A549 treated with AZD9567 at 1 μM for 4 hours (cell line): ENCODE measurements around the gene DTL. TPM values are rescaled to one million over a fixed set of nuclear protein-coding genes. Genes with fewer than 3 reads are reported as not detected.

Experiments
- total RNA-seq: library from RNA; stranded (reverse); fragments of 200-300 nt; extraction: Qiagen RNA extraction; gene quantifications from 5 replicates; pipeline ENCODE4 v1.2.3, GENCODE V29; 2022; ENCODE audit not compliant: insufficient read depth

DTL gene, protein sequence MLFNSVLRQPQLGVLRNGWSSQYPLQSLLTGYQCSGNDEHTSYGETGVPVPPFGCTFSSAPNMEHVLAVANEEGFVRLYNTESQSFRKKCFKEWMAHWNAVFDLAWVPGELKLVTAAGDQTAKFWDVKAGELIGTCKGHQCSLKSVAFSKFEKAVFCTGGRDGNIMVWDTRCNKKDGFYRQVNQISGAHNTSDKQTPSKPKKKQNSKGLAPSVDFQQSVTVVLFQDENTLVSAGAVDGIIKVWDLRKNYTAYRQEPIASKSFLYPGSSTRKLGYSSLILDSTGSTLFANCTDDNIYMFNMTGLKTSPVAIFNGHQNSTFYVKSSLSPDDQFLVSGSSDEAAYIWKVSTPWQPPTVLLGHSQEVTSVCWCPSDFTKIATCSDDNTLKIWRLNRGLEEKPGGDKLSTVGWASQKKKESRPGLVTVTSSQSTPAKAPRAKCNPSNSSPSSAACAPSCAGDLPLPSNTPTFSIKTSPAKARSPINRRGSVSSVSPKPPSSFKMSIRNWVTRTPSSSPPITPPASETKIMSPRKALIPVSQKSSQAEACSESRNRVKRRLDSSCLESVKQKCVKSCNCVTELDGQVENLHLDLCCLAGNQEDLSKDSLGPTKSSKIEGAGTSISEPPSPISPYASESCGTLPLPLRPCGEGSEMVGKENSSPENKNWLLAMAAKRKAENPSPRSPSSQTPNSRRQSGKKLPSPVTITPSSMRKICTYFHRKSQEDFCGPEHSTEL
- 20.2 to 38.5 TPM (median 23.6 TPM) in 5 replicates for total RNA-seq

GRCh38 chr1:212035123-212035834 is at the start of gene DTL, which contains the start of gene INTS7:
DTL (plus strand) TSS chr1:212035748; CDS start chr1:212035891, 143 bp downstream.
INTS7 (minus strand) TSS chr1:212035557; CDS start chr1:212035437, 120 bp downstream.

Other genes with a start within 250 kb of the DTL start
- 18.3 to 28.9 TPM (median 24.5 TPM) in 5 replicates for gene LPGAT1, start 205.0 kb upstream of the DTL start, total RNA-seq
- gene INTS7, start 191 bp upstream of the DTL start, total RNA-seq, result 19.7 to 30.7 TPM (median 21.8 TPM) in 5 replicates
- gene PPP2R5A, start 249.7 kb downstream of the DTL start, total RNA-seq, result 20.5 to 23.5 TPM (median 23.3 TPM) in 5 replicates